GM19193 (cell line): ENCODE measurements around the gene PAPLN.

Source experiments
- POLR2A ChIP-seq: IDR thresholded peaks from 4 replicates; pipeline ENCODE4 v1.6.1; 2011; ENCODE audit not compliant: insufficient read depth, insufficient read length; ENCODE audit errors: extremely low read depth

PAPLN gene

GRCh38 chr14:73248108-73248868, 11.0 kb downstream of the PAPLN start:
- TF ChIP-seq POLR2A = no peak

DNA sequence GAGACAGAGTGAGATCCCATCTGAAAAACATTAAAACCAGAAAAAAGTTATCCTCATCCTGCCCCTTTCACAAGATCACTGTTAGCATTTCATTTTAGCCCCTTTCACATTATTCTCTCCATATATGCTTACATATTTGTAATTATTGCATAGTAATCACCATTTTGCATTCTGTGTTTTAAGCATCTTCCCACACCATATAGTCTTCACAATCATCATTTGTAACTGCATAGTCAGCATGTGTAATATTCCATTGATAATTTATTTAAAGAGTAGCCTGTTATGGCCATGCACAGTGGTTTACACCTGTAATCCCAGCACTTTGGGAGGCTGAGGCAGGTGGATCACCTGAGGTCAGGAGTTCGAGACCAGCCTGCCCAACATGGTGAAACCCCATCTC, 11.8 kb downstream of the PAPLN start:
- TF ChIP-seq POLR2A = no peak

GRCh38 chr14:73249564-73250316, 12.4 kb downstream of the PAPLN start:
- no peak for TF ChIP-seq POLR2A

DNA sequence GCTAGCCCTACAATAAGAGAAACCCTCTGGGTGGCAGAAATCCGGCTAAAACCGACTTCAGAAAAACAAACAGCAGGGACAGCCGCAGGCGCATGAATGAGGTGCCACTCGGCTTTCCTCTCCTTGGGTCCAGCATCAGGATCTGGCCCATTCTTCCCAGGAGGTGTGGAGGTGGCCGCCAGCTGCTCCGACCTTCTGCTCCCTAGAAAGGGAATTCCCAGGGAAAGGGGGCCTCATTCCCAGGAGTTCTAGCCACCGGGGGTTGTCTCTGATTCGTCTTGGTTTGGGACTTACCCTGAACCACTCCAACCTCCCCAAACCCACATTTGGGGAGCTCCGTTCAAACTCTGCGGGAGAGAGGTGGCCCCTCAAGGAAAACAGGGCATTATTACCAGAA, 13.0 kb downstream of the PAPLN start:
- no peak for TF ChIP-seq POLR2A

DNA sequence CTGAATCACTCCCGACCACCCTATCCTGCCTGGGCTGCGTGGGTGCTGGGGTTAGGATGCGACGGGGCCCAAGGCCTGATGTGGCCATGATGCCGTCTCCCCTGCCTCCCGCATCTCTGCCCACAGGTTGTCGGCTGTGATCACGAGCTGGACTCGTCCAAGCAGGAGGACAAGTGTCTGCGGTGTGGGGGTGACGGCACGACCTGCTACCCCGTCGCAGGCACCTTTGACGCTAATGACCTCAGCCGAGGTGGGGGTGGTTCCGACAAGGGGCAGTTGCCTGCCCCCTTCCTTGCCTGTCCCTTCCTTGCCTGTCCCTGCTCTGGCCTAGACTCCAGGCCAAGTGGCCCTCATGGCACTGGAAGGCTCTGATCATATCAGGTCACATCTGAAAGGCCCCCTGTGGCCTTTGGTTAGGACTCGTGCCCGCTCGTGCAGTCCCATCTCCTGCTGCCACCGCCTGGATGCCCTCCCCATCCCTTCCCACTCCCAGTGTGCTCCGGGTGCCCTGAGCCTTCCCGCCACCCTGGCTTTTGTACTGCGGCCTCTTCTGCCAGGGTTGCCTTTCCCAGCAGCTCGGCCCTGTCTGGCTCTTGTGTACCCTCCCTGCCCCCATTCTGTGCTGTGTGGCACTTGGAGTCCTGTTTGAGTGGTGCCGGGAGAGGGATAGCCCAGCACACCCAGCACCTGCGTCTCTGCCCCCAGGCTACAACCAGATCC, 13.6 kb downstream of the PAPLN start:
- TF ChIP-seq POLR2A = no peak

DNA sequence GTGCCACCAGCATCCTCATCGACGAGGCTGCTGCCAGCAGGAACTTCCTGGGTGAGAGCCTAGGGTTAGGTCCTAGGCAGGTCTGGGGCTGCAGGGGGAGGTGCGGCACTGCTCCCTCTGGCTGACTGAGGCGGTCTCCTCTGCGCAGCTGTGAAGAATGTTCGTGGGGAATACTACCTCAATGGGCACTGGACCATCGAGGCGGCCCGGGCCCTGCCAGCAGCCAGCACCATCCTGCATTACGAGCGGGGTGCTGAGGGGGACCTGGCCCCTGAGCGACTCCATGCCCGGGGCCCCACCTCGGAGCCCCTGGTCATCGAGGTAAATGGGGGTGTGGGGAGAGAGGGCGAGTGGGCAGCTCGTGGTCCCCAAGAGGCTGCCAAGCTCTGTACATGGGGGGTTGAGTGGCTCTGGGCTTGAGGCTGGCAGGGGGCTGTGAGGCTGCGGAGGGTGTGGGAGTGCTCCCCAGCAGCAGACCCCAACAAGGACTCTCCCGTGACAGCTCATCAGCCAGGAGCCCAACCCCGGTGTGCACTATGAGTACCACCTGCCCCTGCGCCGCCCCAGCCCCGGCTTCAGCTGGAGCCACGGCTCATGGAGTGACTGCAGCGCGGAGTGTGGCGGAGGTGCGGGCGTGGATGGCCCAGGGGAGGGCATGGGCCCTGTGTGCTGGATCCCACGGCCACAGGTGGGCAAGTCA, 14.4 kb downstream of the PAPLN start:
- TF ChIP-seq POLR2A = no peak

DNA sequence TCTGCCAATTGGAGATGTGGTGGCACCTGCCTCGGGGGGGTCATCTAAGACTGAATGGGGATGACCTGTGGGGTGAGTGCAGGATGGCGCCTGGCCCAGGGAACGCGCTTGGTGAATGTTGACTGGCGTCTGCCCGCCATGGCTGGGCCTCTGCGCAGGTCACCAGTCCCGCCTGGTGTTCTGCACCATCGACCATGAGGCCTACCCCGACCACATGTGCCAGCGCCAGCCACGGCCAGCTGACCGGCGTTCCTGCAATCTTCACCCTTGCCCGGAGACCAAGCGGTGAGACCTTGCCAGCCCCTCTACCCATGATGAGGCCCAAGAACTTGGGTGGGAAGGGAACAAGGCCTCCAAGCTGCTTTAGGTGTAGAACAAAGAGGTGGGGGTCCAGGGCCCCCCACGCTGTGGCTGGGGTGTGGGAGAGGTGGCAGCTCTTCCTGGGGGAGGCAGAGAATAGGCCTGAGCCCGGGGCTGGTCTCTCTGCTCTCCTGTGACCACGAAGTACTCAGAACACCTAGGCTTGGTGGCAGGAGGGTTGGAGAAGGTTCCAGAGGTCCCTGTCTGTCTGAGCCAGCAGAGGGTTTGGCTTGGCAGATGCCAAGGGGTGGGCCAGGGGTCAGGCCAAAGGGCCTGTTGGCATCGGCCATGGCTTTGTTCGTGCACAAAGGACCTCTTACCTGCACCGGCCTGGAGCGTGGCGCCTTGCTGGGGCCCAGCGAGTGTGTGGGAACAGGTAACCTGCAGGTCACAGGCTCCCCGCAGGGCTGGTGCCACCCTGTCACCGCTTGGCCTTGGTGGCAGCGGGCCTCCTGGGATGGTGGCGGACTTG, 15.4 kb downstream of the PAPLN start:
- no peak for TF ChIP-seq POLR2A

DNA sequence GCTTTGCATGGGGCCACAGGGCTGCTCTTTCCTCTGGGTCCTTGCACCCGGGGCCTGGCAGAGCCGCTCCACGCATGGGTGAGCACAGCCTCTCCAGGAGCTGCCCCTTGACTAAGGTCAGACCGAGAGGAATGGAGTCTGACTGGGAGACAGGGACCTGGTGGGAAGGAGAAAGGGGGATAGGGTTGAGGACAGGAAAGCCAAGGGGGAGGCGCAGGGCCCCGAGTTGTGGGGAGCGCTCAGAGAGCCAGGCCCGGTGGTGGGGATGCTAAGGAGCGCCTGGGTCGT, 16.0 kb downstream of the PAPLN start:
- TF ChIP-seq POLR2A = no peak

- TF ChIP-seq POLR2A = no peak
Observed at GRCh38 chr14:73253721-73254120, 16.4 kb downstream of the PAPLN start.

DNA sequence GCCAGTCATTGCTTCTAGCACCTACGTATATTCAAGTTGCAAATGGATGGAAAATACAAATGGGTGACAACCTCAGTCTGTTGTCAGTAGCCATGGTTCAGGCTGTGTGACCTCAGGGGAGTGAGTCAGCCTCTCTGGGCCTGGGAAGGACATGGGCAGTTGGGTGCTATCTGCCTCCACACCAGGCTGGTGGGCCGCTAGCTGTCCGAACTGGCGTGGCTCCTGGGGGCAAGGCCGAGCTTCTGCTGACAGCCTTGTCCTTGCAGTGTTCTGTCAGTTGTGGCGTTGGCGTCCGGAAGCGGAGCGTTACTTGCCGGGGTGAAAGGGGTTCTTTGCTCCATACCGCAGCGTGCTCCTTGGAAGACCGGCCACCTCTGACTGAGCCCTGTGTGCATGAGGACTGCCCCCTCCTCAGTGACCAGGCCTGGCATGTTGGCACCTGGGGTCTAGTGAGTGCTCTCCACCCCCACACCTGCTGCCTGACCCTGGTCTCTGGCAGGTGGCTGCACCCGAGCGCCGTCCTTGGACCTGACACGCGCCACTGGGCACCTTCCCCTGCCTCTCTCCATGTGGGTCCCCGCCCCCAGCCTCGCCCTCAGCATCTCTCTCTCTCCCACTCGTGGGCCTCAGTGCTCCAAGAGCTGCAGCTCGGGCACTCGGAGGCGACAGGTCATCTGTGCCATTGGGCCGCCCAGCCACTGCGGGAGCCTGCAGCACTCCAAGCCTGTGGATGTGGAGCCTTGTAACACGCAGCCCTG, 17.1 kb downstream of the PAPLN start:
- TF ChIP-seq POLR2A = no peak

DNA sequence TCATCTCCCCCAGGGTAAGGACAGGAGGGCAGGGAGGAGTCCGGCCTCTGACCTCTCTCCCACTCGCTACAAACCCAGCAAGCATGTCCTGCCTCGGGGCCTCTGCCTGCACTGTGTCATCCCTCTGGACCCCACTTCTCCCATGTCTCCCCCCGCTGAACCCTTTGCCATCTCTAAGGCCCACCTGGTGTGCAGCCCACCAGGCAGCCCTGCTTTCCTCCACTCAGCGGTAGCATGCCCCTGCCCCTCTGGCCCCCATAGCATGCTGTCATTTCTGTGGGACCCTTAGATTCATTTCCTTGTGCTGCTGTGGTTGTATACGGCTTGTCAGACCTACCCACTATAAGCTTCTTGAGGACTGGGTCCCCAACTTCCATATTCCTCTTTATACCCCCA, 17.7 kb downstream of the PAPLN start:
- no peak for TF ChIP-seq POLR2A

GRCh38 chr14:73255693-73256225, 18.5 kb downstream of the PAPLN start:
- TF ChIP-seq POLR2A = no peak

DNA sequence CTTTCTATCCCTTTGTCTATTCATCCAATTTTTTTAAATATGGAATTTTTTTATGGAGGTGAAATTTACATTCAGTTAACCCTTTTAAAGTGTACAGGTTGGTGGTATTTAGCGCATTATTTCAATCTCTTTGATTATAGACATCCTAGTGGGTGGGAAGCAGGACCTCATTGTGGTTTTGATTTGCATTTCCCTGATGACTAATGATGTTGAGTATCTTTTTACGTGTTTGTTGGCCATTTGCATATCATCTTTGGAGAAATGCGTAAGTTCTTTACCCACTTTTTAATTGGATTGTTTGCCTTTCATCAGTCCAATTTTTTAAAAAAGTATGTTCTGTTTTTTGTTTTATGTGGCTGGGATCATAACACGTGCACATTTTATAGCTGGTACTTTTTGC, 20.8 kb downstream of the PAPLN start:
- no peak for TF ChIP-seq POLR2A

- TF ChIP-seq POLR2A = no peak
Observed at GRCh38 chr14:73258845-73259611, 21.7 kb downstream of the PAPLN start.
